K562 (cell line): ENCODE measurements around the gene CLDN14. TPM values are rescaled to one million over a fixed set of nuclear protein-coding genes. Genes with fewer than 3 reads are reported as not detected.

Experiments
- ATAC-seq: fragments of 200-7000 bp; cut with Tn5 transposase; 3 replicates; pipeline ENCODE4 v1.9.1; 2020; ENCODE audit warnings: moderate library complexity
- BruUV-seq: library from RNA; stranded (reverse); fragments of 400-500 nt; replicated peaks from 2 replicates; lab custom pipeline; 2021; lab: Mats Ljungman, UMichigan
- CTCF ChIA-PET: fragments of 300-600 bp; formaldehyde crosslinking; extraction: SDS; loops from one replicate; lab custom pipeline; 2021; ENCODE audit warnings: low intra/inter-chr PET ratio; lab: Yijun Ruan, JAX
- POLR2A ChIA-PET: fragments of 300-600, 350-650 bp; sonication (Branson Sonifier 250); formaldehyde crosslinking; extraction: SDS; loops from one replicate; lab custom pipeline; 2021; ENCODE audit warnings: antibody characterized with exemption, inconsistent platforms; lab: Yijun Ruan, JAX
- DNase-seq, 4 experiments: peaks; one replicate each; pipeline versions ENCODE4 v3.0.0 to v3.0.0-alpha.2; 2011 to 2018; ENCODE audit warnings: low spot score in 3 of 4, mixed read lengths in 3 of 4; ENCODE audit errors: extremely low read depth in 1 of 4
- FAIRE-seq: peaks from 2 replicates; lab custom pipeline; 2011; peaks lifted over from hg19 to GRCh38; lab: Jason Lieb, UNC
- H2AFZ ChIP-seq: 2 replicates; pipeline ENCODE4 v1.6.0; 2011; ENCODE audit warnings: low read depth, low read length, control low read depth, inconsistent platforms
- H3K27ac ChIP-seq: fragments of 200-600 bp; 3 replicates; pipeline ENCODE4 v1.8.0; 2011; ENCODE audit warnings: low read depth, mild to moderate bottlenecking, control low read depth, inconsistent platforms, low read length, moderate library complexity, mixed read lengths; ENCODE audit errors: extremely low read depth
- H3K27me3 ChIP-seq, 2 experiments: fragments of 300-600 bp in 1 of 2; 2 replicates in 1 of 2; 3 replicates in 1 of 2; pipeline versions ENCODE4 v1.6.0 to v1.8.0; 2011; ENCODE audit warnings: inconsistent platforms in 2 of 2, low read length in 2 of 2, mild to moderate bottlenecking in 1 of 2, mixed read lengths in 1 of 2, moderate library complexity in 1 of 2; ENCODE audit not compliant: control insufficient read depth in 2 of 2, insufficient read depth in 2 of 2
- H3K36me3 ChIP-seq: fragments of 300-600 bp; 3 replicates; pipeline ENCODE4 v1.8.0; 2011; ENCODE audit warnings: mild to moderate bottlenecking, low read length, inconsistent platforms; ENCODE audit not compliant: control insufficient read depth, insufficient read depth
- H3K4me1 ChIP-seq, 2 experiments: fragments of 200-600 bp in 1 of 2; replicated peaks in 1 of 2; 2 replicates in 1 of 2; 3 replicates in 1 of 2; pipeline versions ENCODE4 v1.5.1 to v1.8.0; 2011; ENCODE audit warnings: inconsistent platforms in 2 of 2, low read length in 2 of 2, mild to moderate bottlenecking in 1 of 2, mixed read lengths in 1 of 2, moderate library complexity in 1 of 2; ENCODE audit not compliant: control insufficient read depth in 2 of 2, insufficient read depth in 2 of 2
- H3K4me2 ChIP-seq: 2 replicates; pipeline ENCODE4 v1.6.1; 2011; ENCODE audit warnings: low read length, control low read depth, inconsistent platforms, mixed read lengths; ENCODE audit not compliant: insufficient read depth
- H3K4me3 ChIP-seq: fragments of 200-600 bp; sonication (generic), shearing (Covaris generic); 2 replicates; pipeline ENCODE4 v1.5.1; 2016; ENCODE audit warnings: control low read depth, inconsistent platforms
- H3K79me2 ChIP-seq: fragments of 200-600 bp; 3 replicates; pipeline ENCODE4 v1.8.0; 2011; ENCODE audit warnings: low read length, inconsistent platforms; ENCODE audit not compliant: control insufficient read depth, insufficient read depth
- H3K9ac ChIP-seq, 2 experiments: 2 replicates each; pipeline versions ENCODE4 v1.6.0 to v1.6.1; 2011; ENCODE audit warnings: low read depth in 2 of 2, low read length in 2 of 2, control low read depth in 1 of 2, inconsistent platforms in 1 of 2, mild to moderate bottlenecking in 1 of 2, mixed read lengths in 1 of 2; ENCODE audit not compliant: insufficient read depth in 1 of 2
- H3K9me1 ChIP-seq: one replicate; pipeline ENCODE4 v1.6.0; 2011; ENCODE audit warnings: inconsistent platforms, mild to moderate bottlenecking, low read length, moderate library complexity; ENCODE audit not compliant: control insufficient read depth, insufficient read depth
- H3K9me3 ChIP-seq: replicated peaks from 2 replicates; pipeline ENCODE4 v1.5.1; 2011; ENCODE audit warnings: low read depth, low read length, inconsistent platforms; ENCODE audit not compliant: control insufficient read depth, insufficient read depth
- H4K20me1 ChIP-seq: replicated peaks from 2 replicates; pipeline ENCODE4 v1.6.1; 2011; ENCODE audit warnings: low read length, inconsistent platforms, mixed read lengths; ENCODE audit not compliant: control insufficient read depth, insufficient read depth
- ARNT ChIP-seq, 2 experiments: fragments of 450-650 bp; IDR thresholded peaks; 2 replicates each; pipeline ENCODE4 v1.6.1; 2016; ENCODE audit warnings: mild to moderate bottlenecking in 1 of 2
- BRF2 ChIP-seq: IDR thresholded peaks from 3 replicates; pipeline ENCODE4 v1.6.1; 2011; ENCODE audit warnings: borderline replicate concordance, mild to moderate bottlenecking; ENCODE audit not compliant: insufficient read length, insufficient read depth
- CAMTA2 ChIP-seq: fragments of 250-450 bp; sonication (Bioruptor Pico); conservative IDR thresholded peaks from 2 replicates; pipeline ENCODE4 v1.5.1; 2022
- CTCF ChIP-seq, 3 experiments: IDR thresholded peaks in 2 of 3; conservative IDR thresholded peaks in 1 of 3; 2 replicates each; pipeline ENCODE4 v1.5.1; 2011 to 2012; ENCODE audit warnings: low read length in 3 of 3, mild to moderate bottlenecking in 3 of 3, control low read depth in 2 of 3, improper control_type of control experiment in 1 of 3, inconsistent platforms in 1 of 3, low read depth in 1 of 3, mixed read lengths in 1 of 3, moderate library complexity in 1 of 3; ENCODE audit not compliant: insufficient read depth in 2 of 3
- FOXK2 ChIP-seq, 2 experiments: fragments of 450-650 bp; IDR thresholded peaks in 1 of 2; conservative IDR thresholded peaks in 1 of 2; 2 replicates each; pipeline ENCODE4 v1.6.1; 2016; ENCODE audit warnings: low read depth in 2 of 2, mild to moderate bottlenecking in 1 of 2
- PML ChIP-seq: IDR thresholded peaks from 2 replicates; pipeline ENCODE4 v1.6.1; 2012; ENCODE audit warnings: low read length, inconsistent platforms
- RCOR1 ChIP-seq, 2 experiments: IDR thresholded peaks; 2 replicates each; pipeline ENCODE4 v1.6.1; 2012; ENCODE audit warnings: low read depth in 2 of 2, low read length in 2 of 2, borderline replicate concordance in 1 of 2, improper control_type of control experiment in 1 of 2
- XRCC5 ChIP-seq: fragments of 200-400 bp; formaldehyde crosslinking; IDR thresholded peaks from 2 replicates; pipeline ENCODE4 v1.6.1; 2017; ENCODE audit warnings: low read depth, mild to moderate bottlenecking, low read length
- ZC3H11A ChIP-seq: IDR thresholded peaks from 2 replicates; pipeline ENCODE4 v1.6.1; 2012; ENCODE audit warnings: low read depth, low read length, improper control_type of control experiment
- WGBS: fragments of 100-300 bp; shearing (Covaris generic); methylation state at CpG from one replicate; pipeline ENCODE4 v1.1.6; 2016; ENCODE audit warnings: low coverage, mixed read lengths; ENCODE audit not compliant: insufficient coverage; ENCODE audit errors: missing lambda C conversion rate; 5-methylcytosine and 5-hydroxymethylcytosine counted together
- in situ Hi-C: fragments of 300-500 bp; cut with MboI; formaldehyde crosslinking; loops from 4 replicates; pipeline ENCODE4 v1.15.0; 2018; ENCODE audit warnings: inconsistent platforms, mixed read lengths
- intact Hi-C: fragments of 100-400 bp; cut with micrococcal nuclease; formaldehyde crosslinking; loops from 2 replicates; pipeline ENCODE4 v1.14.2; 2022
- polyA plus RNA-seq, 8 experiments: library from polyadenylated mRNA; depleted of rRNA in 4 of 8; stranded (reverse) in 5 of 8; unstranded in 3 of 8; fragments of >200 nt; fragmentation: Nextera tagmentation in 2 of 8; fragmentation: Illumina TruSeq in 1 of 8; extraction: Ambion mirVana in 2 of 8; extraction: Trizol in 1 of 8; gene quantifications; 2 replicates each; pipeline versions ENCODE4 v1.2.1 to v1.2.3, GENCODE V29; 2011 to 2014; ENCODE audit warnings: inconsistent platforms in 1 of 8, missing spikeins in 1 of 8
- total RNA-seq, 7 experiments: library from RNA; depleted of rRNA in 6 of 7; stranded (reverse); fragments of >200 nt in 6 of 7; fragmentation: Illumina TruSeq in 2 of 7; extraction: Trizol in 2 of 7; gene quantifications; 2 replicates each; pipeline versions ENCODE4 v1.2.1 to v1.2.3, GENCODE V29; 2011 to 2021; ENCODE audit warnings: low replicate concordance in 1 of 7
- TF ChIP-seq, protein P1 (sequence below), 2 experiments: IDR thresholded peaks; 2 replicates each; pipeline ENCODE4 v1.6.1; 2012; ENCODE audit warnings: improper control_type of control experiment in 2 of 2, low read depth in 2 of 2, low read length in 2 of 2, borderline replicate concordance in 1 of 2
- TF ChIP-seq, protein P2 (sequence below): sonication (generic); formaldehyde crosslinking; IDR thresholded peaks from 2 replicates; pipeline ENCODE4 v1.8.0; 2022; ENCODE audit warnings: mild to moderate bottlenecking, missing genetic modification reagents

CLDN14 gene
- total and polyA plus RNA-seq, 9 of the 15 experiments (the other 6 are each of a cell fraction or from before 2014, with no cell fraction given), result not detected

DNA sequence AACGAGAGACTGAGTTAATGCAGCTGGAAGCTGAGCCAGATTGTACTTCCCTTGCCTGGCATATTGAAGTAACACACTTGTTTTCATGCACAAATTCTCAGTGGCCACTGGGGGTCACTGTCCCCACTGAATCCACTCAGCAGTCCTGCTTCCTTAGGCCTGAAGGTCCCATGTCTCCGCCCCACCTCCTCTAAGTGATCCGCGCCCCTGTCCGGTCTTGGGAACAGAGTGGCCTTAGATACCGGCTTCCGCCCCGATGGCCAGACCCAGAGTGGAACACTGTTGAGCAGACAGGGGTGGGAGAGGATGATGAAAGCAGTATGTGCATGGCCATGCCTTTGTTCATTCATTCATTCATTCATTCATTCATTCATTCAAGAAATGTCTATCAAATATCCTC, 59.9 kb downstream of the CLDN14 start:
- peaks cover 10% of the 10 kb centered on the region for H3K9me1 ChIP-seq
- H3K27me3 ChIP-seq, result no peaks in the 10 kb centered on the region
- intact Hi-C loops (loop anchor here (2.0 to 5.0 kb wide), 5 partner anchors 52 to 507 kb away; no protein-coding TSS in a partner anchor), in situ Hi-C loops (no loop called here)
- peaks cover 7 to 13% of the 10 kb centered on the region in 2 experiments; a peak in 4 of 5 replicates for H3K4me1 ChIP-seq
- no peak overlapping the region for H2AFZ ChIP-seq
- 3% methylated on average over 8 of the region's 8 CpGs for whole genome bisulfite sequencing
- CTCF ChIA-PET, result interaction anchor here (0.6 to 1.4 kb wide), 9 partner anchors 15 to 508 kb away, joined by 3 to 10 read pairs (median 4); partner anchors contain the start of gene CLDN14
- POLR2A ChIA-PET, result interaction anchor here (0.7 to 0.8 kb wide), 4 partner anchors 9 to 256 kb away, joined by 3 to 4 read pairs (median 3); partner anchors contain the start of gene CHAF1B
- peaks cover 31% of the 10 kb centered on the region; the same call in 1 of the 3 replicates for H3K36me3 ChIP-seq
- FAIRE-seq (peak; percentile 99), DNase-seq (peak; percentile 89 to 92 (median 90)), ATAC-seq (peak; percentile 95)
- H4K20me1 ChIP-seq, result peaks cover 14% of the 10 kb centered on the region
- H3K9ac ChIP-seq, result no peak overlapping the region
- H3K27ac ChIP-seq, result no peak overlapping the region
- no peak overlapping the region for H3K4me3 ChIP-seq
- no peaks in the 10 kb centered on the region for H3K9me3 ChIP-seq
- no TSS peak for BruUV-seq
- no peak overlapping the region; the same call in 1 of the 2 replicates for H3K4me2 ChIP-seq
- no peaks in the 10 kb centered on the region for H3K79me2 ChIP-seq
- TF ChIP-seq, protein P1, sequence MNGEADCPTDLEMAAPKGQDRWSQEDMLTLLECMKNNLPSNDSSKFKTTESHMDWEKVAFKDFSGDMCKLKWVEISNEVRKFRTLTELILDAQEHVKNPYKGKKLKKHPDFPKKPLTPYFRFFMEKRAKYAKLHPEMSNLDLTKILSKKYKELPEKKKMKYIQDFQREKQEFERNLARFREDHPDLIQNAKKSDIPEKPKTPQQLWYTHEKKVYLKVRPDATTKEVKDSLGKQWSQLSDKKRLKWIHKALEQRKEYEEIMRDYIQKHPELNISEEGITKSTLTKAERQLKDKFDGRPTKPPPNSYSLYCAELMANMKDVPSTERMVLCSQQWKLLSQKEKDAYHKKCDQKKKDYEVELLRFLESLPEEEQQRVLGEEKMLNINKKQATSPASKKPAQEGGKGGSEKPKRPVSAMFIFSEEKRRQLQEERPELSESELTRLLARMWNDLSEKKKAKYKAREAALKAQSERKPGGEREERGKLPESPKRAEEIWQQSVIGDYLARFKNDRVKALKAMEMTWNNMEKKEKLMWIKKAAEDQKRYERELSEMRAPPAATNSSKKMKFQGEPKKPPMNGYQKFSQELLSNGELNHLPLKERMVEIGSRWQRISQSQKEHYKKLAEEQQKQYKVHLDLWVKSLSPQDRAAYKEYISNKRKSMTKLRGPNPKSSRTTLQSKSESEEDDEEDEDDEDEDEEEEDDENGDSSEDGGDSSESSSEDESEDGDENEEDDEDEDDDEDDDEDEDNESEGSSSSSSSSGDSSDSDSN (IDR thresholded peaks at IDR 0.05; ENCODE audit: borderline replicate concordance in 1 of 2, low read depth in 2 of 2, low read length in 2 of 2), result 0 out of 4 replicates have a peak, but pooled peaks of 1 of the 2 experiments have one; percentile 46
- TF ChIP-seq CTCF (IDR thresholded peaks at IDR 0.05 in 2 of 3, conservative IDR thresholded peaks at IDR 0.05 in 1 of 3; ENCODE audit: insufficient read depth in 2 of 3, low read depth in 1 of 3, low read length in 3 of 3) (peak; percentile 86 to 96 (median 94)), RCOR1 (IDR thresholded peaks at IDR 0.05; ENCODE audit: borderline replicate concordance in 1 of 2, low read depth in 2 of 2, low read length in 2 of 2) (peak in 1 of 2 experiments; percentile 66; a peak in 2 of 4 replicates), PML (0 out of 2 replicates have a peak, but pooled peaks have one; percentile 23), ZC3H11A (0 out of 2 replicates have a peak, but pooled peaks have one; percentile 72), FOXK2 (conservative IDR thresholded peaks at IDR 0.05 in 1 of 2, IDR thresholded peaks at IDR 0.05 in 1 of 2; ENCODE audit: low read depth in 2 of 2) (peak; percentile 53 to 61; a peak in 3 of 4 replicates), ARNT (IDR thresholded peaks at IDR 0.05) (no peak), XRCC5 (peak; percentile 93), BRF2 (no peak), CAMTA2 (CRISPR knock-in tag) (no peak)
- TF ChIP-seq, protein P2, sequence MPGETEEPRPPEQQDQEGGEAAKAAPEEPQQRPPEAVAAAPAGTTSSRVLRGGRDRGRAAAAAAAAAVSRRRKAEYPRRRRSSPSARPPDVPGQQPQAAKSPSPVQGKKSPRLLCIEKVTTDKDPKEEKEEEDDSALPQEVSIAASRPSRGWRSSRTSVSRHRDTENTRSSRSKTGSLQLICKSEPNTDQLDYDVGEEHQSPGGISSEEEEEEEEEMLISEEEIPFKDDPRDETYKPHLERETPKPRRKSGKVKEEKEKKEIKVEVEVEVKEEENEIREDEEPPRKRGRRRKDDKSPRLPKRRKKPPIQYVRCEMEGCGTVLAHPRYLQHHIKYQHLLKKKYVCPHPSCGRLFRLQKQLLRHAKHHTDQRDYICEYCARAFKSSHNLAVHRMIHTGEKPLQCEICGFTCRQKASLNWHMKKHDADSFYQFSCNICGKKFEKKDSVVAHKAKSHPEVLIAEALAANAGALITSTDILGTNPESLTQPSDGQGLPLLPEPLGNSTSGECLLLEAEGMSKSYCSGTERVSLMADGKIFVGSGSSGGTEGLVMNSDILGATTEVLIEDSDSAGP (CRISPR knock-in tag), result peak; percentile 35; the same call in 1 of the 2 replicates
